ENCODE data around the gene CXorf49. TPM values are rescaled to one million over a fixed set of nuclear protein-coding genes. Genes with fewer than 3 reads are reported as not detected.
"Not testable (repeated sequence)": the region's sequence is repeated elsewhere in the genome, so short reads cannot be mapped to it uniquely, and the experiment has no call there.

Gene CXorf49
- polyA plus RNA-seq, 3 donors, result not detected

- DNase-seq (ENCODE audit: low read depth in 3 of 3, low spot score in 2 of 3), result not testable (repeated sequence)
Observed at GRCh38 chrX:71675636-71676035, 42.4 kb downstream of the CXorf49 start.

GRCh38 chrX:71671938-71672337 is 46.1 kb downstream of the CXorf49 start:
- no peak for DNase-seq (ENCODE audit: low read depth in 3 of 3, low spot score in 2 of 3)

- DNase-seq (ENCODE audit: low read depth in 3 of 3, low spot score in 2 of 3), result no peak
Observed at GRCh38 chrX:71671043-71671780, 46.9 kb downstream of the CXorf49 start.

- DNase-seq (ENCODE audit: low read depth in 3 of 3, low spot score in 2 of 3), result not testable (repeated sequence)
Observed at GRCh38 chrX:71669947-71670346, 48.1 kb downstream of the CXorf49 start.

- no peak for DNase-seq (ENCODE audit: low read depth in 3 of 3, low spot score in 2 of 3)
Observed at GRCh38 chrX:71669492-71669891, 48.6 kb downstream of the CXorf49 start.

- no peak for DNase-seq (ENCODE audit: low read depth in 3 of 3, low spot score in 2 of 3)
Observed at GRCh38 chrX:71668248-71668595, 49.9 kb downstream of the CXorf49 start.

GRCh38 chrX:71667328-71668247 is 50.5 kb downstream of the CXorf49 start, which contains the start of gene LOC101059915:
Gene LOC101059915 (plus strand): TSS chrX:71667546.
- DNase-seq (ENCODE audit: low read depth in 3 of 3, low spot score in 2 of 3), result no peak

GRCh38 chrX:71666240-71667223 is 51.6 kb downstream of the CXorf49 start:
- DNase-seq (ENCODE audit: low read depth in 3 of 3, low spot score in 2 of 3), result no peak

- no peak for DNase-seq (ENCODE audit: low read depth in 3 of 3, low spot score in 2 of 3)
Observed at GRCh38 chrX:71665747-71666146, 52.3 kb downstream of the CXorf49 start.

- no peak for DNase-seq (ENCODE audit: low read depth in 3 of 3, low spot score in 2 of 3)
Observed at GRCh38 chrX:71664889-71665491, 53.1 kb downstream of the CXorf49 start.

Other genes starting within 250 kb of the CXorf49 start
- gene OGT, start 185.2 kb downstream of the CXorf49 start, polyA plus RNA-seq (ENCODE audit: insufficient read length in 3 of 3), result 100 to 1,000 TPM; 160 to 210 (median 176) TPM
- 1 to 10 TPM; 2.1 to 2.5 (median 2.4) TPM for gene GCNA, start 139.8 kb downstream of the CXorf49 start, polyA plus RNA-seq (ENCODE audit: insufficient read length in 3 of 3)
- under 1 TPM; 0.10 to 0.19 (median 0.17) TPM for gene CXCR3, start 99.8 kb downstream of the CXorf49 start, polyA plus RNA-seq (ENCODE audit: insufficient read length in 3 of 3)
- not detected for gene CXorf49B, start 45.1 kb upstream of the CXorf49 start, polyA plus RNA-seq (ENCODE audit: insufficient read length in 3 of 3)
- gene NHSL2, start 192.6 kb upstream of the CXorf49 start, polyA plus RNA-seq (ENCODE audit: insufficient read length in 3 of 3), result 1 to 10 TPM; 8.5 to 8.6 (median 8.6) TPM